RWPE1 (cell line): Measurements from ENCODE around the gene HDAC7.

Experiments used
- CTCF ChIA-PET: fragments of 350-600 bp; sonication (Branson Sonifier 250); formaldehyde crosslinking; extraction: SDS; loops from one replicate; lab custom pipeline; 2021; lab: Yijun Ruan, JAX
- POLR2A ChIA-PET: fragments of 400-600 bp; formaldehyde crosslinking; extraction: SDS; loops from one replicate; lab custom pipeline; 2020; ENCODE audit warnings: antibody characterized with exemption; ENCODE audit not compliant: low non-redundant PET; lab: Yijun Ruan, JAX
- DNase-seq: peaks from one replicate; pipeline ENCODE4 v3.0.0; 2012; ENCODE audit warnings: low spot score
- H3K27ac ChIP-seq: fragments of 450-650 bp; 2 replicates; pipeline ENCODE4 v1.5.1; 2017
- CTCF ChIP-seq: fragments of 450-650 bp; conservative IDR thresholded peaks from 2 replicates; pipeline ENCODE4 v1.5.1; 2017; ENCODE audit warnings: low read depth, mild to moderate bottlenecking

HDAC7 gene

DNA sequence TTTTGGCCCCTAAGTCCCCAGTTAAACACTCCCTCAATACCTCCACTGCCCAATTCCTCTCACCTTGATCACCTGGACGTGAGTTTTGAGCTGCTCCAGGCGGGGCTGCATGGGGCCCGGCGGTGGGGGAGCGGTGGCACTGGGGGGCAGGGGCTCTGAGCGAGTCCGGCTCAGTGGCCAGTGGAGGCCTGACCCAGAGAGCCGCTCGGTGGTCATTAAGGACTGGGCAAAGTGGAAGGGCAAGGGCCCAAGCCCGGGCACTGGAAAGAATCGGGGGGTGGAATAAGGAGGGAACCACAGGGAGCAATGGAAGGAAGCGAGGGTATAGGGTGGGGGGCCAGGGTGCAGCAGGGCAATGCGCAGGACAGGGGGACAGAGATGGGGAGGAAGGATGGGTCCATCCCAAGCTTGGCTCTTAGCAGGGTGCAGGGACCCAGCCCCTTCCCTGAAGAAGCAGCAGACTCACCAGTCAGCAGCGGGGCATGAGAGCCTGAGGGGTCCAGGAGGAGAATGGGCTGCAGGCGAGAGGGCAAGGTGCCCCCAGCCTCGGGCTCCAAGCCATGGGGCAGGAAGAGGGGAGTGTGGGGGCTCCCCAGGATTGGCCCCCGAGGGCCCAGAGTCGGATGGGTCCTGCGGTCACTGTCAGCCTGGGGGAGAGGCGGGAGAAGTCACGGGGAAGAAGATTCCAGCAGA, 24.4 kb downstream of the HDAC7 start:
- TF ChIP-seq CTCF = no peak
- ChIA-PET POLR2A (interaction anchor here (0.6 kb wide), 1 partner anchor 16 kb away, joined by 4 read pairs; no protein-coding TSS in a partner anchor), CTCF (interaction anchor here (0.6 to 0.7 kb wide), 2 partner anchors 35 to 768 kb away, joined by 3 read pairs; no protein-coding TSS in a partner anchor)
- DNase-seq = no peak
- H3K27ac ChIP-seq = peak overlapping the region; percentile 44

DNA sequence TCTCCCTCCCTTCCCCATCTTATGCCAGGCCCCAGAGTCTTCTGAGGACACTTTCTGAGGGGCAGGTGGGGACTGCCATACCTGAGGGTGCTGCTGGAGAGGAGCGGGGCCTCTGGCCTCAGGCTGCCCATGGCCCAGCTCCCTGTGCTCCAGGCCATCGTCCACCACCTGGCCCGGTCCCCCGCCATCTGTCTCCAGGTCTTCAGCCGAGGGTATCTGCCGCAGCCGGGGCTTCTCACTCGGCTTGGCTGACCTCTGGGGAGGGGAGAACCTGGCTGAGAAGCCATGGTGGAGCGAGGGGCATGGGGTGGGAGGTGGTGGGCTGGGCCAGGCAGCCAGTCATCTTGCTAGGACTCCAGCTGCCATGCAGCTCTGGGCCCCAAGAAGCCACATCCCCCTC, 25.0 kb downstream of the HDAC7 start:
- CTCF ChIA-PET = interaction anchor here (0.6 to 0.7 kb wide), 2 partner anchors 18 to 767 kb away, joined by 3 read pairs; no protein-coding TSS in a partner anchor
- TF ChIP-seq CTCF = no peak
- H3K27ac ChIP-seq = peak overlapping the region; percentile 44
- no peak for DNase-seq
- POLR2A ChIA-PET = no interaction called here

- POLR2A ChIA-PET = interaction anchor here (0.5 kb wide), 1 partner anchor 10 kb away, joined by 4 read pairs; no protein-coding TSS in a partner anchor
Observed at GRCh38 chr12:47793015-47793681, 26.6 kb downstream of the HDAC7 start.

GRCh38 chr12:47791874-47792273, 27.8 kb downstream of the HDAC7 start:
- POLR2A ChIA-PET = no interaction called here
- peak overlapping the region; percentile 51 for H3K27ac ChIP-seq
- DNase-seq = no peak
- TF ChIP-seq CTCF = no peak
- CTCF ChIA-PET = interaction anchor here (0.6 to 2.5 kb wide), 3 partner anchors 42 to 49 kb away, joined by 3 to 9 read pairs (median 3); no protein-coding TSS in a partner anchor

More at GRCh38 chr12:47793015-47793681, 26.6 kb downstream of the HDAC7 start:
- CTCF ChIA-PET = interaction anchor here (1.2 kb wide), 1 partner anchor 50 kb away, joined by 3 read pairs; no protein-coding TSS in a partner anchor
- TF ChIP-seq CTCF = no peak
- no peak for DNase-seq
- H3K27ac ChIP-seq = peak overlapping the region; percentile 44

- ChIA-PET POLR2A (no interaction called here), CTCF (interaction anchor here (0.6 to 2.5 kb wide), 3 partner anchors 43 to 46 kb away, joined by 3 to 9 read pairs (median 3); no protein-coding TSS in a partner anchor)
- no peak for DNase-seq
- peak overlapping the region; percentile 51 for H3K27ac ChIP-seq
- TF ChIP-seq CTCF = no peak
Observed at GRCh38 chr12:47791351-47791746, 28.4 kb downstream of the HDAC7 start.

GRCh38 chr12:47790676-47791350, 28.9 kb downstream of the HDAC7 start:
- peak overlapping the region; percentile 51 for H3K27ac ChIP-seq
- POLR2A ChIA-PET = interaction anchor here (0.5 kb wide), 1 partner anchor 42 kb away, joined by 4 read pairs; no protein-coding TSS in a partner anchor
- no peak for TF ChIP-seq CTCF
- CTCF ChIA-PET = interaction anchor here (0.6 to 2.5 kb wide), 7 partner anchors 11 to 139 kb away, joined by 3 to 9 read pairs (median 3); no protein-coding TSS in a partner anchor
- no peak for DNase-seq
